Endothelial cell of umbilical vein (primary cell): ENCODE measurements around the gene OR10Z1. TPM values are rescaled to one million over a fixed set of nuclear protein-coding genes. Genes with fewer than 3 reads are reported as not detected.

Experiments
- BruUV-seq: library from RNA; stranded (reverse); fragments of 400-500 nt; replicated peaks from 2 replicates; lab custom pipeline; 2021; lab: Mats Ljungman, UMichigan
- CTCF ChIA-PET: fragments of 300-600, 350-600 bp; sonication (Branson Sonifier 250); formaldehyde crosslinking; loops from one replicate; lab custom pipeline; 2021; ENCODE audit warnings: antibody characterized with exemption, inconsistent platforms; lab: Charles Lee
- POLR2A ChIA-PET: fragments of 300-600, 350-600 bp; sonication (Branson Sonifier 250); formaldehyde crosslinking; loops from one replicate; lab custom pipeline; 2021; ENCODE audit warnings: antibody characterized with exemption, inconsistent platforms; lab: Charles Lee
- DNase-seq: peaks from one replicate; pipeline ENCODE4 v3.0.0-alpha.2; 2011; ENCODE audit warnings: low read depth, low spot score
- FAIRE-seq: peaks from 2 replicates; lab custom pipeline; 2011; peaks lifted over from hg19 to GRCh38; lab: Jason Lieb, UNC
- H2AFZ ChIP-seq: 2 replicates; pipeline ENCODE4 v1.6.0; 2012; ENCODE audit warnings: low read depth, low read length, control low read depth, inconsistent platforms
- H3K27ac ChIP-seq: 2 replicates; pipeline ENCODE4 v1.5.1; 2011; ENCODE audit warnings: low read depth, mild to moderate bottlenecking, control low read depth, low read length, moderate library complexity; ENCODE audit not compliant: insufficient read depth
- H3K27me3 ChIP-seq, 2 experiments: 2 replicates each; pipeline versions ENCODE4 v1.6.0 to v1.6.1; 2011; ENCODE audit warnings: low read length in 2 of 2, mixed read lengths in 1 of 2; ENCODE audit not compliant: control insufficient read depth in 2 of 2, insufficient read depth in 2 of 2
- H3K36me3 ChIP-seq, 2 experiments: 2 replicates in 1 of 2; 3 replicates in 1 of 2; pipeline ENCODE4 v1.5.1; 2011; ENCODE audit warnings: low read length in 2 of 2, mild to moderate bottlenecking in 1 of 2, moderate library complexity in 1 of 2; ENCODE audit not compliant: control insufficient read depth in 2 of 2, insufficient read depth in 2 of 2; ENCODE audit errors: extremely low read depth in 1 of 2
- H3K4me1 ChIP-seq: 3 replicates; pipeline ENCODE4 v1.5.1; 2011; ENCODE audit warnings: mild to moderate bottlenecking, low read length; ENCODE audit not compliant: control insufficient read depth, insufficient read depth; ENCODE audit errors: extremely low read depth
- H3K4me2 ChIP-seq: 2 replicates; pipeline ENCODE4 v1.6.1; 2011; ENCODE audit warnings: low read length, control low read depth, mixed read lengths; ENCODE audit not compliant: insufficient read depth
- H3K4me3 ChIP-seq, 3 experiments: fragments of 200-600 bp in 1 of 3; sonication (generic), shearing (Covaris generic) in 1 of 3; replicated peaks in 1 of 3; 2 replicates each; pipeline ENCODE4 v1.5.1; 2011 to 2016; ENCODE audit warnings: control low read depth in 3 of 3, low read length in 3 of 3, mild to moderate bottlenecking in 2 of 3, inconsistent platforms in 1 of 3, low read depth in 1 of 3, moderate library complexity in 1 of 3; ENCODE audit not compliant: insufficient read depth in 1 of 3
- H3K79me2 ChIP-seq: 2 replicates; pipeline ENCODE4 v1.6.0; 2012; ENCODE audit warnings: low read length, inconsistent platforms; ENCODE audit not compliant: control insufficient read depth, insufficient read depth
- H3K9ac ChIP-seq: replicated peaks from 2 replicates; pipeline ENCODE3; 2011; ENCODE audit warnings: low read length, control low read depth; ENCODE audit not compliant: insufficient read depth; ENCODE audit errors: extremely low read depth
- H3K9me1 ChIP-seq: replicated peaks from 3 replicates; pipeline ENCODE4 v1.6.0; 2011; ENCODE audit warnings: mild to moderate bottlenecking, low read length; ENCODE audit not compliant: control insufficient read depth, insufficient read depth; ENCODE audit errors: extremely low read depth
- H3K9me3 ChIP-seq: replicated peaks from 2 replicates; pipeline ENCODE4 v1.5.1; 2012; ENCODE audit warnings: low read length, inconsistent platforms; ENCODE audit not compliant: control insufficient read depth, insufficient read depth
- H4K20me1 ChIP-seq: replicated peaks from 2 replicates; pipeline ENCODE3; 2011; ENCODE audit warnings: mild to moderate bottlenecking, low read length; ENCODE audit not compliant: control insufficient read depth, insufficient read depth; ENCODE audit errors: extremely low read depth
- FOS ChIP-seq: IDR thresholded peaks from 2 replicates; pipeline ENCODE4 v1.6.1; 2011; ENCODE audit warnings: mild to moderate bottlenecking, low read length, moderate library complexity, borderline replicate concordance; ENCODE audit not compliant: insufficient read depth
- GATA2 ChIP-seq: IDR thresholded peaks from 2 replicates; pipeline ENCODE4 v1.7.0; 2011; ENCODE audit warnings: low read depth, mild to moderate bottlenecking, moderate library complexity, mixed read lengths, low read length; ENCODE audit not compliant: insufficient read length, insufficient read depth
- JUN ChIP-seq: IDR thresholded peaks from 2 replicates; pipeline ENCODE4 v1.6.1; 2011; ENCODE audit warnings: borderline replicate concordance, low read depth; ENCODE audit not compliant: insufficient read length, insufficient read depth
- MAX ChIP-seq: IDR thresholded peaks from 2 replicates; pipeline ENCODE4 v1.6.1; 2011; ENCODE audit not compliant: insufficient read depth, insufficient read length
- POLR2A ChIP-seq: IDR thresholded peaks from 2 replicates; pipeline ENCODE4 v1.6.1; 2012; ENCODE audit warnings: low read depth, mild to moderate bottlenecking, control low read depth, low read length
- dilution Hi-C: fragments of 300-500 bp; cut with MboI; formaldehyde crosslinking; loops from one replicate; pipeline ENCODE4 v1.15.0; 2019; ENCODE audit warnings: low sequenced_read_pairs; ENCODE audit not compliant: extremely low pct_ligation_motif_present
- intact Hi-C: fragments of 100-400 bp; cut with micrococcal nuclease; formaldehyde crosslinking; loops from one replicate; pipeline ENCODE4 v1.10.0; 2022
- polyA plus RNA-seq, 4 experiments: library from polyadenylated mRNA; depleted of rRNA in 3 of 4; stranded (reverse) in 3 of 4; unstranded in 1 of 4; fragments of >200 nt; gene quantifications; 2 replicates each; pipeline versions ENCODE4 v1.2.1 to v1.2.3, GENCODE V29; 2011 to 2012; ENCODE audit warnings: missing spikeins in 1 of 4
- total RNA-seq: library from RNA; stranded (reverse); gene quantifications from 2 replicates; pipeline ENCODE4 v1.2.3, GENCODE V29; 2021

OR10Z1 gene
- total and polyA plus RNA-seq, 2 donors (not counting 3 experiments of a cell fraction or from before 2014, with no cell fraction given) = not detected

GRCh38 chr1:158564608-158565007, 40.5 kb upstream of the OR10Z1 start:
- intact Hi-C loops (no loop called here), dilution Hi-C loops (no loop called here)
- Histone ChIP-seq H3K27ac (no peak overlapping the region), H3K36me3 (no peaks in the 10 kb centered on the region), H3K79me2 (no peaks in the 10 kb centered on the region), H3K4me1 (no peaks in the 10 kb centered on the region), H3K4me3 (no peak overlapping the region), H3K27me3 (no peaks in the 10 kb centered on the region), H3K9me1 (no peaks in the 10 kb centered on the region), H4K20me1 (no peaks in the 10 kb centered on the region), H3K9ac (no peak overlapping the region), H3K9me3 (no peaks in the 10 kb centered on the region), H3K4me2 (no peak overlapping the region), H2AFZ (no peak overlapping the region)
- TF ChIP-seq GATA2 (no peak), MAX (no peak)
- DNase-seq (no peak), FAIRE-seq (no peak)
- ChIA-PET POLR2A (no interaction called here), CTCF (no interaction called here)
- BruUV-seq = no TSS peak

- H3K9me3 ChIP-seq = no peaks in the 10 kb centered on the region
- no peaks in the 10 kb centered on the region for H3K79me2 ChIP-seq
- no peaks in the 10 kb centered on the region for H3K27me3 ChIP-seq
- H3K27ac ChIP-seq = no peak within 1 kb of the TSS
- FAIRE-seq = no peak
- no peak for TF ChIP-seq GATA2
- no peak for TF ChIP-seq JUN
- no peak for TF ChIP-seq POLR2A
- TF ChIP-seq FOS = no peak
- no peak within 1 kb of the TSS for H2AFZ ChIP-seq
- intact Hi-C loops = no loop called here
- POLR2A ChIA-PET = no interaction called here
- no peak within 1 kb of the TSS for H3K4me3 ChIP-seq
- no peaks in the 10 kb centered on the region for H3K4me1 ChIP-seq
- no peaks in the 10 kb centered on the region for H4K20me1 ChIP-seq
- H3K9me1 ChIP-seq = no peaks in the 10 kb centered on the region
- H3K4me2 ChIP-seq = no peak within 1 kb of the TSS
- dilution Hi-C loops = no loop called here
- DNase-seq = no peak
- CTCF ChIA-PET = no interaction called here
- no TSS peak for BruUV-seq
- no peak within 1 kb of the TSS for H3K9ac ChIP-seq
- H3K36me3 ChIP-seq = no peaks in the 10 kb centered on the region
These were observed 34.6 kb upstream of the OR10Z1 start, which contains the start of gene OR6P1 for GRCh38 chr1:158570480-158570879. Gene OR6P1 (minus strand): TSS chr1:158570580. CDS start chr1:158563604, 6,976 bp downstream.
